Tibial artery (tissue), 4 donors: ENCODE measurements around the gene TMEM204.
A peak's percentile ranks its signal among the peaks of the same experiment; 100 is the strongest.

Source experiments
- DNase-seq, 2 donors: peaks; one replicate each; pipeline ENCODE4 v3.0.0-alpha.2; 2019
- H3K27ac ChIP-seq, 2 donors: fragments of 200-600 bp; sonication (generic) in 1 of 2; 1 replicate in 1 of 2; 2 replicates in 1 of 2; pipeline ENCODE4 v1.5.1; 2018 to 2019; ENCODE audit warnings: mild to moderate bottlenecking in 1 of 2
- H3K27me3 ChIP-seq, 2 donors: fragments of 200-600 bp; sonication (generic) in 1 of 2; one replicate each; pipeline versions ENCODE4 v1.5.1 to v1.6.0; 2016 to 2019
- H3K36me3 ChIP-seq, 3 donors: fragments of 200-600 bp; sonication (generic) in 2 of 3; one replicate each; pipeline ENCODE4 v1.5.1; 2016 to 2019; ENCODE audit warnings: mild to moderate bottlenecking in 2 of 3
- H3K4me1 ChIP-seq, 4 donors: fragments of 200-600 bp; sonication (generic) in 2 of 4; 1 replicate in 3 of 4; 2 replicates in 1 of 4; pipeline ENCODE4 v1.5.1; 2016 to 2019
- H3K4me3 ChIP-seq, 2 donors: fragments of 200-600 bp; sonication (generic) in 1 of 2; 1 replicate in 1 of 2; 2 replicates in 1 of 2; pipeline ENCODE4 v1.5.1; 2018 to 2019; ENCODE audit warnings: mild to moderate bottlenecking in 2 of 2
- H3K9me3 ChIP-seq, 3 donors: fragments of 200-600 bp; sonication (generic) in 1 of 3; one replicate each; pipeline ENCODE4 v1.5.1; 2016 to 2019
- intact Hi-C: fragments of 100-400 bp; cut with DNase I; formaldehyde crosslinking; loops from one replicate; pipeline ENCODE4 v1.15.0; 2023; ENCODE audit warnings: low total_unique reads
- TF ChIP-seq, protein P1 (sequence below), 2 experiments: fragments of 200-600 bp in 1 of 2; fragments of 450-650 bp in 1 of 2; IDR thresholded peaks; one replicate each; pipeline ENCODE4 v1.5.1; 2017 to 2019; ENCODE audit warnings: antibody characterized with exemption in 2 of 2, mild to moderate bottlenecking in 1 of 2, moderate library complexity in 1 of 2

TMEM204 gene

DNA sequence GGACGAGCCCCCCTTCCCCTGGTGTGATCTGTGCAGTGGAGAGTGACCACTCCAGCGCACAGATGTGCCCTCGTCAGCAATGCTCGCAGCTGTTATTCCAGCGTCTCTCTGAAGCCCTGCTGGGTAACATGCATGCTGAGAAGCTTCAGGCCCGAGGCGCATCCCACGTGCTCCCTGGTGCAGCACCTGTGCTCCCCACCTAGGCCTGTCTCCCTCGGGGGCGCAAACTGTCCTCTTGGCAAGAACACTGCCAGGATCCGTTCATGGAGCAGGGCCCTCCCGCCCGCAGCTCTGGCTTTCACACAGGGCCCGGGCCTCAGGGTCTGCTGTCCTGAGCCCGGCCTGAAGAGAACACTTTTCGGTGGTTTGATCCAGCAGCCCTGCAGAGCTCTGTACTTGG is 13.0 kb downstream of the TMEM204 start:
- H3K4me1 ChIP-seq: peaks cover 0 to 99% (median 75%) of the 10 kb centered on the region in 4 donors
- H3K36me3 ChIP-seq: peaks cover 9 to 67% (median 21%) of the 10 kb centered on the region in 3 donors
- no peaks in the 10 kb centered on the region for H3K27me3 ChIP-seq
- no peaks in the 10 kb centered on the region for H3K9me3 ChIP-seq
- intact Hi-C loops: no loop called here
- DNase-seq: no peak
- peak overlapping the region; percentile 76 to 87 for H3K27ac ChIP-seq
- no peak overlapping the region for H3K4me3 ChIP-seq
- TF ChIP-seq, protein P1, sequence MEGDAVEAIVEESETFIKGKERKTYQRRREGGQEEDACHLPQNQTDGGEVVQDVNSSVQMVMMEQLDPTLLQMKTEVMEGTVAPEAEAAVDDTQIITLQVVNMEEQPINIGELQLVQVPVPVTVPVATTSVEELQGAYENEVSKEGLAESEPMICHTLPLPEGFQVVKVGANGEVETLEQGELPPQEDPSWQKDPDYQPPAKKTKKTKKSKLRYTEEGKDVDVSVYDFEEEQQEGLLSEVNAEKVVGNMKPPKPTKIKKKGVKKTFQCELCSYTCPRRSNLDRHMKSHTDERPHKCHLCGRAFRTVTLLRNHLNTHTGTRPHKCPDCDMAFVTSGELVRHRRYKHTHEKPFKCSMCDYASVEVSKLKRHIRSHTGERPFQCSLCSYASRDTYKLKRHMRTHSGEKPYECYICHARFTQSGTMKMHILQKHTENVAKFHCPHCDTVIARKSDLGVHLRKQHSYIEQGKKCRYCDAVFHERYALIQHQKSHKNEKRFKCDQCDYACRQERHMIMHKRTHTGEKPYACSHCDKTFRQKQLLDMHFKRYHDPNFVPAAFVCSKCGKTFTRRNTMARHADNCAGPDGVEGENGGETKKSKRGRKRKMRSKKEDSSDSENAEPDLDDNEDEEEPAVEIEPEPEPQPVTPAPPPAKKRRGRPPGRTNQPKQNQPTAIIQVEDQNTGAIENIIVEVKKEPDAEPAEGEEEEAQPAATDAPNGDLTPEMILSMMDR (IDR thresholded peaks at IDR 0.05): no peak

DNA sequence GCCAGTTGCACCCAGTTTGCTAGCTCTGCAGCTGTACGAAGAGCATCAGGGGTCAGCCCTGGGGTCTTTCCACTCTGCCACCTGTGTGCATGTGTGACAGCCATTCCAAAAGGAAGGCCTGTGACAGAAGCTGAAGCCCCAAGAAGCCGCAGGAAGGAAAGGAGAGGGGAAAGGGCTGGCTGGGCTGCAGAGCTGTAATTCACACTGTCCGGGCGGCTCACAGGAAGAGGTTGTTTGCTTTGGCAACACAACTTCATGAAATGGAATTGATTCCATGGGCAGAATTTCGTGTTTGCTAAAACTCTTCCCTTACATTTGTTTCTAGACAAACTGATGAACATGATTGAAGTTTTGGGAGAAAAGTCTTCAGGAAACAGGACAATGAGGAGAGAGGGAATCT is 14.8 kb downstream of the TMEM204 start:
- intact Hi-C loops: no loop called here
- Histone ChIP-seq H3K4me1 (peaks cover 0 to 84% (median 69%) of the 10 kb centered on the region in 4 donors), H3K4me3 (no peak overlapping the region), H3K9me3 (no peaks in the 10 kb centered on the region), H3K27me3 (no peaks in the 10 kb centered on the region), H3K36me3 (peaks cover 0 to 59% (median 18%) of the 10 kb centered on the region in 3 donors), H3K27ac (peak overlapping the region; percentile 71 to 76)
- TF ChIP-seq, protein P1 (IDR thresholded peaks at IDR 0.05): no peak
- no peak for DNase-seq

GRCh38 chr16:1548727-1549126 is 15.3 kb downstream of the TMEM204 start:
- Histone ChIP-seq H3K36me3 (peaks cover 0 to 62% (median 23%) of the 10 kb centered on the region in 3 donors), H3K9me3 (no peaks in the 10 kb centered on the region), H3K27me3 (no peaks in the 10 kb centered on the region), H3K4me1 (peaks cover 0 to 79% (median 67%) of the 10 kb centered on the region in 4 donors), H3K4me3 (no peak overlapping the region), H3K27ac (peak overlapping the region; percentile 71 to 76)
- intact Hi-C loops: no loop called here
- DNase-seq: no peak
- TF ChIP-seq, protein P1 (IDR thresholded peaks at IDR 0.05): no peak

DNA sequence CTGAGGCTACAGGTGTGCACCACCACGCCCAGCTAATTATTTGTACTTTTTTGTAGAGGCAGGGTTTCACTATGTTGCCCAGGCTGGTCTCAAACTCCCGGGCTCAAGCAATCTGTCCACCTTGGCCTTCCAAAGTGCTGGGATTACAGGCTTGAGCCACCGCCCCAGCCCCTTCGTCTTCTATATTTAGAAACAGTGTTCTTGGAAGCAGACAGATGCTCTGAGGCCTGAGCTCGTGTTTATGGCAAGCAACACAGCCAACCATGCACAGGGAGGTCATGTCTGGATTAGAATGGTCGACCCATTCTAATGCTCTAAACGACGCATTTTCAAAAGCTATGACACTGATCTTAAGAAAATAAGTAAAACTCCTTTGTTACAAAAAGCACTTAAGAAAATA is 16.6 kb downstream of the TMEM204 start:
- Histone ChIP-seq H3K36me3 (peaks cover 5 to 76% (median 31%) of the 10 kb centered on the region in 3 donors), H3K27me3 (no peaks in the 10 kb centered on the region), H3K9me3 (no peaks in the 10 kb centered on the region), H3K4me3 (no peak overlapping the region), H3K4me1 (peaks cover 0 to 66% (median 62%) of the 10 kb centered on the region in 4 donors), H3K27ac (peak overlapping the region; percentile 71 to 76)
- TF ChIP-seq, protein P1 (IDR thresholded peaks at IDR 0.05): no peak
- intact Hi-C loops: no loop called here
- no peak for DNase-seq

GRCh38 chr16:1550696-1551095 is 17.2 kb downstream of the TMEM204 start:
- peaks cover 0 to 59% (median 56%) of the 10 kb centered on the region in 4 donors for H3K4me1 ChIP-seq
- H3K27me3 ChIP-seq: no peaks in the 10 kb centered on the region
- H3K36me3 ChIP-seq: peaks cover 12 to 76% (median 38%) of the 10 kb centered on the region in 3 donors
- TF ChIP-seq, protein P1 (IDR thresholded peaks at IDR 0.05): no peak
- H3K9me3 ChIP-seq: no peaks in the 10 kb centered on the region
- no peak for DNase-seq
- intact Hi-C loops: no loop called here
- no peak overlapping the region for H3K4me3 ChIP-seq
- peak overlapping the region; percentile 71 to 76 for H3K27ac ChIP-seq

GRCh38 chr16:1551166-1551565 is 17.7 kb downstream of the TMEM204 start:
- H3K36me3 ChIP-seq: peaks cover 16 to 76% (median 41%) of the 10 kb centered on the region in 3 donors
- H3K27ac ChIP-seq: peak overlapping the region; percentile 71 to 76
- TF ChIP-seq, protein P1 (IDR thresholded peaks at IDR 0.05): no peak
- H3K27me3 ChIP-seq: no peaks in the 10 kb centered on the region
- H3K9me3 ChIP-seq: no peaks in the 10 kb centered on the region
- no peak overlapping the region for H3K4me3 ChIP-seq
- DNase-seq: no peak
- peaks cover 0 to 55% (median 51%) of the 10 kb centered on the region in 4 donors for H3K4me1 ChIP-seq
- intact Hi-C loops: no loop called here
